GM19328 (cell line): ENCODE measurements around the gene HLTF.

Experiments used
- ATAC-seq: cut with Tn5 transposase; IDR thresholded peaks from one replicate; pipeline ENCODE4 v1.9.1; 2021; ENCODE audit warnings: mild to moderate bottlenecking, moderate library complexity; ENCODE audit not compliant: unreplicated experiment

HLTF gene

DNA sequence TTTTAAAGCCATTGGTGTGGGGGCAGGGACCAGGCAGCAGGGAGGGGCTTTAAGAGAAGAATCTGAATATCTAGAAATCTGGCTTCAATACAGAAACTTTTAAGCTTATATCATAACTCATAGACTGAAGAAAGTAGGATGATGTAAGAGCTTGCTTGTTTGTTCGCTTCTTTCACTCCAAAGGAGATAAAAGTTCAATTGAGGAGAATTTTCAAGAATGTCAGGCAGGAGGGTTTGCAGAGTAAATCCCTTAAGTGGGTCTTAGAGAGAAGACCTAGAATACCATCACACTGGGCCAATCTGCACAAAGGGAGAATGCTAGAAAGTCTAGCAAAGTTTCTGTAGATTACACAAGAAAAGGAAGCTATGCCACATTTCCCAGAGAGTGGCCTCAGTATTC is 4.1 kb upstream of the HLTF start:
- ATAC-seq: no peak

DNA sequence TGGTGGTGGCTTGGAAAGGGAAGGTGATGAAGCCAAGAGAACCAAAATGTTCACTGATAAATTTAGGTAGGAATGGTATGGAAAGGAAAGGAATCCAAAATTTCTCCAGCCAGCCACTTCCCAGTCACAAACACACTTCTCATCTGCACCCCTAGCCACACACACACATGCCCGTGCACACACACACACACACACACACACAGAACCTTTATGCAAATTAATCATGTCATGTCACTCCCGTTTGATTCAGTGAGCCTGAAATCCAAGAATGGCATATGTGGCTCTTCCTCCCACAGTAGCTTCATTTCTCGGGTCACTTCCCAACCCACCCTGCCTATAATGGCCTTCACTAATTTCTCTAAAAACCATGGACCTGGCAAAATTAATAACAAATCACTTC is 3.1 kb upstream of the HLTF start:
- ATAC-seq: no peak

DNA sequence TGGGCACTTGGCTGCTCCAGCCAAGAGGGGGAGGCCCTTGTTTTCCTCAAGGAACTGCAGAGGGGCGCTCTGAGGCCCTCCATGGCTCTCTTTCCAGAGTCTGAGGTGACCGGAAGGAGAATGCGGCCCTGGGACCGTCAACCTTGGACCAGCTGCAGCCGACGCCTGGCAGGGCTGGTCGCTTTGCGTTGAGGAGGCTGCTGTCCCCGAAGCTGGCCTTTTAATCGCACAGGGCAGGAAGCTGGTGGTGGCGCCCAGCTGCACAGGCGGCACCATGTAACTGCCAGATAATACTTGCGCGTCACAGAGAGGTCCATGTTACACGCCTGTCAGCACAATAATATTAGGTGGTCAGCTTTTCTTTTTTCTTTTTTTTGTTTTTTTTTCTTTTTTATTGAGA is 875 bp upstream of the HLTF start:
- ATAC-seq: no peak

DNA sequence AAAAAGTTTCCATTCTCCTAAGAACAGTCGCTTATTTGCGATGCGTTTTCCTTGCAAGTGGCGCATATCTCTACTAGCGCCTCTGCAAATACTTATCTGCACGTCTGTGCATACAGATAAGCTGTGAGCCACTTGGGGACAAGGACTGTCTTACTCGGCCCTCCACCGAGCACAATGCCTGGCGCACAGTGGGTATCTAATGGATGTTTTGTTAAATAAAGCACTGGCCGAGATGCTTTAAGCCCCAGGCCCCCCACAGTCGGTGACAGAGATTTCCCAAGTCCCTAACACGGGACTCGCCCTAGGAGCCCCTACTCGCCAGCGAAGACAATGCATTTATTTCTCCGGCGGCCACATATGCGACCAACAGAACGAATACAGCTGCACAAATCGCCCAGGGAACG is 503 bp downstream of the HLTF start:
- ATAC-seq: peak; percentile 32

DNA sequence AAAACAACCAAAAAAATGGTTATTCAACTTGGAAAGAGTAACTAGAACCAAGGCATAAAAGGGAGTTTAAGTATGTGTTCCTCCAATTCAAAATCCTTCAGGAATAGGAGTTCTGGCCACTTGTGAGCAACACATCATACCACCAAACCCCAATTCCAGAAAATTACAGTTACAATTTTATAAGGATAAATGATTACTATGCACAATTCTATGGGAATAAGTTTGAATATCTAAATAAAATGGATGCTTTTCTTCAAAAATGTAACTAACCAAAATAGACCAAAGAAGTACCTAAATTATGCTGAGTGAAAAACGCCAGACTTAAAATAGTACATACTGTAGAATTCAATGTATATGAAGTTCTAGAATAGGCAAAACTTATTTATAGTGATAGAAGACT is 4.6 kb downstream of the HLTF start:
- ATAC-seq: no peak

DNA sequence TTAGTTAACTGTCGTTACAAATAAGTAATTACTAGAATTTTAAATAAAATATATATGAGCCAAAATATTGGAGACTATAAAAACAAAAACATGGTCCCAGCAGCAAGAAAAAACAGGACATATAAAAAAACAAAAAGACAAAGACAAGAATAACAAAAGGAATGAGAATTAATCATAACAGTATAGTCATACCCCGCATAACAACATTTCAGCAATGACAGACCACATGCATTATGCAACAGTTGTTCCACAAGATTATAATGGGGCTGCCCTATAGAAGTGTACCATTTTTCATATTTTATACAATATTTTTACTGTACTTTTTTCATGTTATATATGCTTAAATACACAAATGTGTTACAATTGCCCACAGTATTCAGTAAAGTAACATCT is 5.6 kb downstream of the HLTF start:
- no peak for ATAC-seq

DNA sequence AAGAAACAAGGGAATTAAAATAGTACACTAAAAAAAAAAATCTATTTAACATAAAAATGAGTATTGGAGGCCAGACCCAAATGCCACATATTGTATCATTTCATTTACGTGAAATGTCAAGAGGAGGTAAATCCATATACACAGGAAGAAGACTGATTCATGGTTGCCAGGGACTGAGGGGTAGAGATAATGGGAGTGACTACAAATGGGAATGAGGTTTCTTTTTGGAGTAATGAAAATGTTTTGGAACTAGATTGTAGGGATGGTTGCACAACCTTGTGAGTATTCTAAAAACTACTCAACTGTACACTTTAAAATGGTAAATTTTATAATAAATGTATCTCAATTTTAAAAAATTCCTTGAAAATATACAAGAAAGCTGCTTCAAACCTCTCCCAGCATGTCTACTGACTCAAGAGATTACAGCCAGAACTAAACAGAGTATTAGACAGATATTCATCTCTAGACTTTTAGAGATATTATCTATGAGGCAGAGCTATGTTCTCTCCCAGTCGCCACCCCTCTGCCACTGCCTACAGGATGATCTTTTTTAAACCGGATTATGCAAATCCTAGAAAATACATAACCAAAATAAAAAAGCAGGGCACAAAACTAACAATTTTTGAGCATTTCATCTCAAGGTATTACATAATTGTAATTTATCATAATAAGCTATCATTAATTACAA is 6.2 kb downstream of the HLTF start:
- ATAC-seq: no peak

DNA sequence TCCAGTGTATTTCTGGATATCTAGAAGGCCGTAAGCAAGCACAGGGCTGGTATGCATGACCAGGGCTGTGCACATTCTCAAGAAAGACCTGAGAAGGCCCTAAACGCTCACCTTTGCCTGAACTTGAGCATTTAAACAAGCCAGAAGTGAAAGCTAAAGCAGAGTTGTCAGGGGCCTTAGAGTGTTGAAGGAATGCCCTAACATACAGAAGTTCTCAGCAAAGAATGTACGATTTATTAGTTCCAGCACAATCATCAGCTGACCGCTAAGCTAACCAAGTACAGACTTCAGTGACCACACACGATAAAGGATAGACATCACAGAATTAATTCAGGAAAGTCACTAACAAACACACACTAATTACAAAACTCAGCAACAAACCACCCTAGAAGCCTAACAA is 8.7 kb downstream of the HLTF start:
- ATAC-seq: no peak

DNA sequence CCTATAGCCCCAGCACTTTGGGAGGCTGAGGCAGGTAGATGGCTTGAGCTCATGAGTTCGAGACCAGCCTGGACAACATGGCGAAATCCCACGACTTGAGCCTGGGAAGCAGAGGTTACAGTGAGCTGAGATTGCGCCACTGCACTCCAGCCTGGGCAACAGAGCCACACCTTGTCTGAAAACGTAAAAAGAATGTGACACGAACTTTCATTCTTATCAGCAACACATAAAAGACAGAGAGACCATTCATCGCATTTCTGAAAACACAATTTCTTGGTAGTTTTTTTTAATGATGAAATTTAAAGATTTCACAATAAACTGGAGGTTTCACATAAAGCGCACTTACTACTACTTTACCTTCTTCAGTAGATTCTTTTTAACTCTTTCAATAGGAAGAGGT is 18.4 kb downstream of the HLTF start:
- no peak for ATAC-seq

DNA sequence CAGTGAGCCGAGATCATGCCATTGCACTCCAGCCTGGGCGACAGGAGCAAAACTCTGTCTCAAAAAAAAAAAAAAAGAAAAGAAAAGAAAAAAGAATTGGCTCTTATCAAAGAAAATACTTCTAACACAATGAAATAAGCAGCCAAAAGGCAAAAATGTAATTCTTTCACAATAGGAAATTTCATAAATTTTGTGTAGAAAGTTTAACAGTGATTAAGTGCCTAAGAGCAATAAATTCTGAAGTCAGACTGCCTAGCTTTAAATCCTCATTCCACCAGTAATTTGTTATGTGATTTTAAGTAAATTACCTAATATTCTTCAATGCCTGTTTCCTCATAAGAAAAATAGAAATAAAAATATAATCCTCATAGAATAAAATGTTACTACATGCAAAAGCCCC is 24.6 kb downstream of the HLTF start:
- ATAC-seq: no peak

DNA sequence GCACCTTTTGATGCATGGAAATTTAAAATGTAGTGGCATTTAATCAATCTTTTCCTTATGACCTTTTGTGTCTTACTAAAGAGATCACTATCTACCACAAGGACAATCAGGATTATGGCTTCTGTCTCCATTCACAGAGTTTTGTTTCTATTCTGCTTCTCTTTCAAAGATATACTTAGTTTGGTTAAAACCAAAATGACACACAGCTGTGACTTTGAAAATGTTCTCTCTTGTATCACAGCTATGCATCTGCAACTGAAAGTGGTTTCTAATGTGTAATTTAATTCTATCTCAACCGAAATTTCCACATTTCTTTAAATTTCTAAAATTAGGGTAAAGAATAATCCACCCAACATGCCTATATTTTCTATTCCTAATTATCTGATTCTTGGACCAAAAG is 27.7 kb downstream of the HLTF start:
- no peak for ATAC-seq

DNA sequence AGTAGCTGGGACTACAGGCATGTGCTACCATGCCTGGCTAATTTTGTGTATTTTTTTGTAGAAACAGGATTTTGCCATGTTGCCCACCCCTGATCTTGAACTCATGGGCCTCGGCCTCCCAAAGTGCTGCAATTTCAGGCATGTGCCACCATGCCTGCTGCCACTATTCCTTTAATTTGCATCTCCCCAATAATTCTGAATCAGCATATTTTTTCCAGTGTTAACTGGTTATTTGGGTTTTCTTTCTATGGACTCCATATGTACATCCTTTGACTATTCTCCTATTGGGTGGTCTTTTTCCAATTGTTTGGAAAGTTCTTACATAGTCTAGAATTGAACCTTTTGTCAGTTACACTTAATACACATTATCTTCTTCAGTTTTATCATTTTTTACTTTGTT is 28.1 kb downstream of the HLTF start:
- no peak for ATAC-seq

DNA sequence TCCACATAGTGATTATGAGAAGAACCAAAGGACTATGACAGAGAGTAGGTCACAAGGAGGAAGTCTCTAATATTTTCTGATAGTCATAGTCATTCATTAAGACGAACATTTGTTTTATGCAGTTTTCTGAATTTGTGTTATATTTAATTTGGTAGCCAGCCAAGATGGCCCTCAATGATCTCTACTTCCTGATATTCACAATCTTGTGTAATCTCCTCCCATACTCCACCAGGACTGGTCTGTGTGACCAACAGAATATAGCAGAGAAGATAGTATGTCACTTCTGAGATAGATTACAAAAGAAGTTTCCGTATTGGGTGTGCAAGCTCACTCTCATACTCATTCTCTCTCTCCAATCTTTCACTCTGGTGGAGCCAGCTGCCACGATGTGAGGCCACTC is 30.8 kb downstream of the HLTF start:
- no peak for ATAC-seq

DNA sequence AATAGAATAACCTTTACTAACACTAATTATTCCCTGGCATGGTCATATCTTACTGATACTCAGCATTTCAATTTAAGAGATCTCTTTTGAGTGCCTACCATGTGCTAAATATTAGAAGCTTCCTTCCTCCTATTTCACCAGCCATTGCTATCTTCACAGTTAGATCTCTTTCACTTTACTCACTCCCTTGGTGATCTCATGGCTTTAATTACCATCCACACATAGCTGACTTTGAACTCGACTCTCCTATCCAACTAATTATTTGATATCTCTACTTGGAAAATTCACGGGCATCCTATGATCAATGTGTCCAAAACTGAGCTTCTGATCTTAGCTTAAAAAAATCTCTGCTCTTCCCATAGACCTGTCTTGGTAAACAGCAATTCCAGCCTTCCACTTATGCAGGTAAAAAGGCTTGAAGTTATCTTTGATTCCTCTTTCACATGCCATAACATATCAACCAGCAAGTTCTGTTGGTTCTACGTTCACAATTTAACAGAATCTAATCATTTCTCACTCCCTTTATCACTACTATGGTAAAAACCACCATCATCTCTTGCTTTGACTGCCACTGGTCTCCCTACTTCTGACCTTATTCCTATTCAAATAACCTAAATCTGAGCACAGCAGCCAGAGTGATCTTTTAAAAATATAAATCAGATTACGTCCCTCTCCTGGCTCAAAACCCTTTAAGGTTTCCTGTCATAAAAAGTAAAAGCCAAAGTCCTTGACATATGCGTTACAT is 41.8 kb downstream of the HLTF start:
- ATAC-seq: no peak

DNA sequence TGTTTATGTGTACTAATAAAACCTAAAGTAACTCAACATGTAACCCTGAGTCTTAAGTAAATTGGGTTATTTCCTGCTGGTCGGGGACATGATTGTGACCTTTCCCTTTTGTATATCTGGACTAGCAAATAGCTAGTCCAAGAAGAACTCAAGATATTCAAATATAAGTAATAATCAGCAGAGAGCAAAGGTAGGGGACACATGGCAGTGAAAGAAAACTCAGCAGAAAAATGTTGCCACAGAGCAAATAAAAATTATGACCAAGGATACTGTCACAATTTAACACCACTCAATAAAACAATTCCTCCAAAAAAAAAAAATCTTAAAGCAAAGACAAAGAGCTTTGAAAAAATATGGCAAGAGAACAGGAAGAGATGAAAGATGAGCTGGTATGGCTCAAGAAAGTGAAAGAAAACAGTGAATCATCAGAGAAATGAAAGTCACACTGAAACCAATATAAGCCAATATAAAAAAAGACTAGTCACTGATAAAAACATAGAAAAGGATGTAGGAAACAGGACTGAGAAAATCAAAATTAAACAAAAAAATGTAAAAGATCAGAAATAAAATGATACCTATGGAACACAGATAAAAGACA is 43.4 kb downstream of the HLTF start:
- peak; percentile 68 for ATAC-seq

DNA sequence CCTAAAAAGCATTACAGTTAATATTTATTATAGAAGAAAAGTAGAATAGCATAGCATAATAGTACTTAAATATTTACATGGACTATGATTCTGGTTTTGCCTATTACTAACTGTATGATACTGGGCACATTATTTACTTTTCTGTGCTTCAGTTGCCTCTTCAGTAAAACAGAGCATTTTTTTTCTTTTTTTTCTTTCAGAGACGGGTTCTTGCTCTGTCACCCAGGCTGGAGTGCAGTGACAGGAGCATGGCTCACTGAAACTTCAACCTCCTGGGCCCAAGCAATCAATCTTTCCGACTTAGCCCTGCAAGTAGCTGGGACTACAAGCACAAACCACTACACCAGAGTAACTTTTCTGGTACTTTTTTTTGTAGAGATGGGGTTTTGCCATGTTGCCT is 48.0 kb downstream of the HLTF start:
- ATAC-seq: no peak

DNA sequence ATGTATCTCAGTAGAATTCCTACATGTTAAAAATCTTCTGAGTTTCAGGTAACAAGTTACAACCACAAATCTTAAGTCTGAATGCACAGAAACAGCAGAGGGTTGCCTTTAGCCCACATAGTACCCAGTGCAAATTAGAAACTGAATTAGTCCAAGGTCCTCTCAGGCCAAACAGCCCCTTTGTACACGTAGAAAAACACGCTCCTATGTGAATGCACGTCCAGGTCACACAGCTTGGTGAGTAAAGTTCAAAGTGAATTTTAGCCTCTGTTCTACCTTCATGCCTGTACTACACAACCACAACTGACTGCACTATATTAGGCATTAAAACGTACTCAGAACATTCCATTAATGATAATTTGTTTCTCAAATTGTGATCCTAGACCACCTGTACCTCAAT is 48.6 kb downstream of the HLTF start:
- no peak for ATAC-seq

DNA sequence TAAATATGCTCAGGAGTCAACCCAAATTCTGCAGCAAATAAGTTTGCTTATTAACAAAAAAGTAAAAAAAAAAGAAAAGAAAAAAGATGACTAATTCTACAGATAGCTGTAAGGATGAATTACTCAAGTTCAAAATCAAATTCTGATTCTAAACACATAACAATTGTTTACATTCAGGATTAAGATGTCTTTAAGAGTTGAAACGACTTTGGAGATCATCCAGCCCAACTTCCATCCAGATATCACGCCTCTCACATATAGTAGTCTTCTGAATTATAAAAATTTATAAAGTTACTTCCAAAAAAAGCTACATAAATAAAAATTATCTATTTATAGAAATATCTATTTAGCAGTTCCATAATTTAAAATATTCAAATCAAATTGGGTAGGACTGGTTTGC is 55.2 kb downstream of the HLTF start:
- ATAC-seq: no peak

DNA sequence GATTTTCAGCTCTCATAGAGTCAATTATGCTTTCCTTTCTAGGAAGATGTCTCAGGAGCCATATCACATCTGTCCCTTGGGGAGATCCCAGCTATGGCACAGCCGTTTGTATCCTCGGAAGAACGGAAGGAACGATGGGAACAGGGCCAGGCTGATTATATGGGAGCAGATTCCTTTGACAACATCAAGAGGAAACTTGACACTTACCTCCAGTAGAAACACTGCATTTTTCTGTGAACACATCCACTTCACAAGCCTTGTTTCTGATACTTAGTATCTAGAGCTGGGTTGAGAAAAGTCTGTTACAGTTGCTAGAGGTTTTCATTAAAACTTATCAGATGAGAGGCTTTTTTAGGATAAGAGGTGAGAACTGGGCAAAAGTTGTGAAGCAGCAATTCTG is 59.6 kb downstream of the HLTF start:
- ATAC-seq: no peak

DNA sequence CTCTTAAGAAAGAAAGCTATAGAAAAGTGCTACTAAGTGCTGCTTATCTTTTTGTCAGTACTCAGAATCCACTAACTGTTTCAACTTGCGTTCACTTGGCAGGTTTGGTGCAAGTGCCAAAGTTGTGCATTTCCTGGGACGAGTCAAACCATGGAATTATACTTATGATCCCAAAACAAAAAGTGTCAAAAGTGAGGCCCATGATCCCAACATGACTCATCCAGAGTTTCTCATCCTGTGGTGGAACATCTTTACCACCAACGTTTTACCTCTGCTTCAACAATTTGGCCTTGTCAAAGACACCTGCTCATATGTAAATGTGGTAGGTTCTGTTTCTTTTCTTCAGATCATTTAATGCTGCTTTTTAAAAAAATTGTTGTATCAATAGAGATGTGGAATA is 62.4 kb downstream of the HLTF start:
- ATAC-seq: no peak

DNA sequence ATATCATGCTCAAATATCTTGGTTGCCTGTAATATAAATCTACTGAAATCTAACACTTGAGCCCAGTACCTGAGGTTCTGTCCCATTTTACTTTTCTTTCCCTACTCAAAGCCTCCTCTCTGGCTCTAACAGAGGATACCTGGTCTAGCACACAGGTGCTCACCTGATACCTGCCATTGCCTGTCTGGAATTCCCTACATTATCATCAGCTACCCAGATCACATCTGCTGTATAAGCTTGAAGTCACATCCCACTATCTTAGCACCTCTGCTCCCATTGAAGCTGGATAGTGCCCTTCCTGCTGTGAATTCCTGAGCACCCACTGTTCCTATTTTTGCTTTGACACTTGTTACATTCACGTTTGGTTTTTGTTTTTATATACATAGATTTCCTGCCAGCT is 64.5 kb downstream of the HLTF start:
- no peak for ATAC-seq

DNA sequence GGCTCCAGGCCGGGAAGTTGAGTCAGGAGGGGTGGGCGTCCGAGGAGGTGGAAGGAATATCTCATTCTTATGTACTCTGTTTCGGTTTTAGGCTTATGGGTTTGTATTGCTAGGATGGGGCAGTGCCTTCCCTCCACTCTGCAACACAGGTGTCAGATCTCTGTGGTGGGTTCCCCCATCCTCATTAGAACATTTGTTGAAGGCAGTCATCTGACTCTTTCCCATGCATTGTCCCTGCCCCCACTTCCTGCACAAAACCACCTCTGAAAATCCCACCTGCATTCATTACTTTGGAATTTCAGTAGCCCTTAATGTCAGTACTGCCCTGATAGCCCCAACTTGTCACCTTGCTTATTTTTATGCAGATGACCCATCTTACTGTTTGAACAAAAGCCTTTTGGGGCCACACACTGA is 65.5 kb downstream of the HLTF start:
- no peak for ATAC-seq
